ENCODE data around the gene RBMS2. TPM values are rescaled to one million over a fixed set of nuclear protein-coding genes. Genes with fewer than 3 reads are reported as not detected.
A peak's percentile ranks its signal among the peaks of the same experiment; 100 is the strongest.
"Not testable (repeated sequence)": the region's sequence is repeated elsewhere in the genome, so short reads cannot be mapped to it uniquely, and the experiment has no call there.

The RBMS2 gene
- polyA plus RNA-seq, 1 donor, result 15.3 TPM

DNA sequence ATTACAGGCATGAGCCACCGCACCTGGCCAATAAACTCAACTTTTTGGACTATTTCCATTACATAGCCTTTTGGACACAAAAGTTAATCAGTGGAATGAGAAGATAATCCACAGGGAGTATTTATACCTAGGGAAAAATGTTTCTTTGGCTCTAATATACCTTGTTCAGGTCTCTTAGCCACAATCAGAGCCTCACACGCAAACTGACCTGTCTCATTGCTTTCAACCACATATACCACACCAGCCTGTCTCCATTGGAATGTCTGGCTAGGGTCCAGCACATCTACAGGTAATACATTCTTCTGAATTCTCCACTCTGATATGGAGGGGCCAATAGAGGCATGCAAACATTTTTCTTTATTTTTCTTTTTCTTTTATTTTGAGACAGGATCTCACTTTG, 3.8 kb upstream of the RBMS2 start:
- DNase-seq (ENCODE audit: low read depth), result no peak

DNA sequence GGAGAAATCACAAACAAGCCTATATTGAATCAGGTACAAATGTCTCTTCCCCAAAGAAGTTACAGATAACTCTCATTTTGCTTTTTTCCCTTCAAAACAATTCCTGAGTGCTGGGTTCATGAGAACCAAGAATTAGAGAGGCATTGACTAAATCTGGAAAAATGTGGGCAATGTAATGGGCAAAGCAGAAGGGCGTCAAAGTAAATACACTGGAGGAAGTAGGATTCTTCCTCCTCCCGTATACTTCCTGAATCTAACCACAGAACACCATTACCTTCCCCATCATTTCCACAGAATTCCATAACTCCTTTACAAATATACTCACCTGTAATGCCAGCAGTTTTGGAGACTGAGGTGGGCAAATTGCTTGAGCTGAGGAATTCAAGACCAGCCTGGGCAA, 3.0 kb upstream of the RBMS2 start:
- DNase-seq (ENCODE audit: low read depth), result no peak

DNA sequence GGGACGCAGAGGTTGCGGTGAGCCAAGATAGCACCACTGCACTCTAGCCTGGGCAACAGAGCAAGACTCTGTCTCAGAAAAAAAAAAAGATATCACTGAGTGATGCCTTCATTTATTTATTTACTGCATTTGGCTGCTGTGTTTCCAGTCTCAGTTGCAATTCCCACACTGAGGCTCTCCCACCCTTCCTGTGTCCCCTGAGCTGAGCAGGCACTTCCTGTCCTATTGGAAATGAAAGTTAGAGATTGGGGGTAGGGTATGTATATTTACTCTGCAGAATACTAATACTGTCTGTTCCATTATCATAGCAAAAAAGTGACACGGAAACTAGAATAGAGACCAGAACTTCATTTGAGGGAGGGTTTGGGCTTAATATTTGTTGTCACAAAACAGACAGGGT, 1.6 kb upstream of the RBMS2 start:
- DNase-seq (ENCODE audit: low read depth), result no peak

DNA sequence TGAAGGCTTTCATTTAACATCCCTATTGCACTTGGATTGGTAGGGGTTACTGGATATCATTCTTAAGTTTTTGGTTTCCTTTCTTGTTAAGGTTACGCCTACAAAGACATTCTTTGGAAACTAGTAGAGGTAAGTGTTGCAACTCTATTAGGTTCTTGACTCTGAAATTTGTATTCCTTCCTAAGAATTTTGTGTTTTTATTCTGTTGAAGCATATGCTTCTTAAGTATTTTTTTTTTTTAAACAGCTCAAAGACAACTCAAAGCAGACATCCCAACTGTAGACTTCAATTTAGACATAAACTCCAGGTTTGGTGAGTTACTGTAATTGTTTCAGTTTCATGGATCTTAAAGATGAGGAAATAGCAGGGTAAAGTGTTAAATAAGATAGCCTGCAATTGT, 1.1 kb upstream of the RBMS2 start:
- no peak for DNase-seq (ENCODE audit: low read depth)

DNA sequence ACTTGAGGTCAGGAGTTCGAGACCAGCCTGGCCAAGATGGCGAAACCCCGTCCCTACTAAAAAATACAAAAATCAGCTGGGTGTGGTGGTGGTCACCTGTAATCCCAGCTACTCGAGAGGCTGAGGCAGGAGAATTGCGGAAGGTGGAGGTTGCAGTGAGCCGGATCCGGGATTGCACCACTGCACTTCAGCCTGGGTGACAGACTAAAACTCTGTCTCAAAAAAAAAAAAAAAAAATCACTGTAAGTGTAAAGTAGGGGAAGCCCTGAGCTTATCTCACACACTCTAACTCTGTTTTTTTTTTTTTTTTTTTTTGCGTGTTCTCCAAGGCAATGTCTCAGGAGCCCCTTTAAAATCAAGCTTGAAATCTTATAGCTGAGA, 421 bp upstream of the RBMS2 start:
- DNase-seq (ENCODE audit: low read depth), result no peak

DNA sequence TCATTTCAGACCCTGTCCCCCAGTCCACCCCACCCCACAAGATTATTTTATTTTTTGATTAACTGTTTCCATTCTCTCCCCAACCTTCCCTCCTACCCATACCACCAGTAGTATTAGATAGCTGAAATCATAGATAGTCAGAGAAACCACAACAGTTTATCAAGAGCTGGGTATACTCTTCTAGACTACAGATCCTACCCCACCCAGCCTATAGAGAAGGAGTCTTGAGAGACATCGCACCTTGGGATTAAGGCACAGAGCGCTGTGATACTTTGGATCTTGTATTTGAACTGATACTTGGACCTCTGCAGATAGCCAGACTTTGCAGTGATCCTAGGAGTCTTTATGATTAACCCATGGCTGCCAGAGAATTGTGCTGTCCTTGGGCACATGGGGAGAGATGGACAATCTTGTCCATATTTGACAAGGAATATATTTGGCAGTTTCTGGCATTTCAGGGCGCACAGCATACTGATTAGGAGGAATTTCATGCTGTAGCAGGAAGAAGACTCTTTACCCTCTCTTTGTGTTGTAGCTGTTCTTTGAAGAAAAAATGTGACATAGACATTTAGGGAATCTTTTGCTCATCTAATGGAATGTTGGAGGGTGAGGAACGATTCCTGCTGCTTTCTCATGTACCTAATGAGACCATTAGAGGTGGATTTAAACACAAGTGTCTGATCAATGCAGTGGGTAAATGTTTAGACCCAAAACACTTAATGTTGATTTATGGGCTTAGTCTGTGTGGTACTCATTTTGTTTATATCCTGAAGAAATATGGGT, 982 bp downstream of the RBMS2 start:
- DNase-seq (ENCODE audit: low read depth), result no peak

DNA sequence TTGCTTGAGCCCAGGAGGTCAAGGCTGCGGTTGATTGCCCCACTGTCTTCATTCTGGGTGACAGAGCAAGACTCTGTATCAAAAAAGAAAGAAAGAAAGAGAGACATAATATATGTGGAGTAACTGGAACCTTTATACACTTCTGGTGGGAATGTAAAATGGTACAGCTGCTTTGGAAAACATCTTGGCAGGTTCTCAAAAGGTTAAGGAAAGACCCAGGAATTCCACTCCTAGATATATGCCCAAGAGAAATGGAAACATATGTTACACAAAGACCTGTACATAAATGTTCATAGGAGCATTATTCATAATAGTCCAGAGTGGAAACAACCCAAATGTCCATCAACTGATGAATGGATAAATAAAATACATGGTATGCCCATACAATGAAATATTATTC, 7.2 kb downstream of the RBMS2 start:
- no peak for DNase-seq (ENCODE audit: low read depth)

DNA sequence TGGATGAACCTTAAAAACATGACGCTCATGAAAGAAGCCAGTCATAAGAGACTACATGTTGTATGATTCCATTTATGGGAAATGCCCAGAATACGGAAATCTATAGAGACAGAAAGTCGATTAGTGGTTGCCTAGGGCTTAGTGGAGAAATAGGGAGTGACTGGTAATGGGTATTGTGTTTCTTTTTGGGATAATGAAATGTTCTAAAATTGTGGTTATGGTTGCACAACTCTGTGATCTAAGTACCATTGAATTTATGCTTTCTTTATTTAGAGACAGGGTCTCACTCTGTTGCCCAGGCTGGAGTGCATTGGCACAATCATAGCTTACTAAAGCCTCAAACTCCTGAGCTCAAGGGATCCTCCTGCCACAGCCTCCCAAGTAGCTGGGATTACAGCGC, 8.0 kb downstream of the RBMS2 start:
- no peak for DNase-seq (ENCODE audit: low read depth)

DNA sequence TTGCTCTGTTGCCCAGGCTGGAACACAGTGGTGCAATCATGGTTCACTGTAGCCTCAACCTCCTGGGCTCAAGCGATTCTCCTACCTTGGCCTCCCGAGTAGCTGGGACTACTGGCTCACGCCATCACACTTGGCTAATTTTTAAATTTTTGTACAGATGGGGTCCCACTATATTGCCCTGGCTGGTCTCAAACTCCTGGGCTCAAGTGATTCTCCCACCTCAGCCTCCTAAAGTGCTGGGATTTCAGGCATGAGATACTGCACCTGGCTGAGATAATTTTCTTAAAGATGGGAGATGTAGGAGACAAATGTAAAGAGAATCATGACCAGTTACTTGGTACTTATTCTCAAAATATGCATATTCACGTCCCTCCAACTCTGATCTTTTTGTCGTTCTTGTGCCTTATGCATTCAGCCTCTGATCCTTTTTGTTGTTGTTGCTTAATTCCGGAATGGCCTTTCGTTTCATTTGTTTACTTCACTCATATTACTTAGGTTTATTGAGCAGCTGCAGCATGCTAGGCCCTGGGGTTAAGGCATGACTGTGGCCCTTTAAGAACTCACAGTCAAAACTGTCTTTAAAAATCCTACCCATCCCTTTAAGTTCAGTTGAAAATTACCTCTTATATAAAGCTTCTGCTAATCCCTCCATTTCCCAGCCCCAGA, 8.9 kb downstream of the RBMS2 start:
- no peak for DNase-seq (ENCODE audit: low read depth)

DNA sequence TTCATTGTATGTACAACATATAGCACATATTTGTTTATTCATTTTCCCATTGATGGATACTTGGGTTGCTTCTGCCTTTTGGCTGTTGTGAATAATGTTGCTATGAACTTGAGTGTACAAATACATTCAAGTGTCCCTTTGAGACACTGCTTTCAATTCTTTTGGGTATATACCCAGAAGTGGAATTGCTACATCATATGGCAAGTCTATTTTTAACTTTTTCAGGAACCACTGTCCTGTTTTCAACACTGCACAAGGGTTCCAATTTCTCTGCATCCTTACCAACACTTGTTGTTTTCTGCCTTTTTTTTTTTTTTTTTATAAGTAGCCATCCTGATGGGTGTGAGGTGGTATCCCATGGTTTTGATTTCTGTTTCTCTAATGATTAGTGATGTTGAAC, 15.9 kb downstream of the RBMS2 start:
- no peak for DNase-seq (ENCODE audit: low read depth)

DNA sequence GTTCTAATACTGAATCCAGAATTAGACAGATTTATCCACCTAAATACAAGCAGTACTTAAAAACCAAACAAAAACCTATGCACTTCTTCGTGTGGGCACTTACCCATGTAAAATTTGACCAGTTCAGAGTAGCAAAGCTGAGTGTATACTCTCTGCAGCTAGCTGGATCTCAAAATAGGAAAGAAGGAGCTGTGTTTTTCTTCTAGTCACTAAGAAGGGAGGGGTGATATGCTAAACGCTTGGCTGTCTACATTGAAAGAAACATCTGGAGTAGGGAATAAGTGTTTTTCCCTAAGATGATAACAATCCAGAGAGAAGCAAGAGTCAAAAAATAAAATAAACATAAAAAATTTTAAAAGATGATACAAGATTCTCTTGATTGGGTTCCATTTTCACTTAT, 20.0 kb downstream of the RBMS2 start:
- DNase-seq (ENCODE audit: low read depth), result no peak

DNA sequence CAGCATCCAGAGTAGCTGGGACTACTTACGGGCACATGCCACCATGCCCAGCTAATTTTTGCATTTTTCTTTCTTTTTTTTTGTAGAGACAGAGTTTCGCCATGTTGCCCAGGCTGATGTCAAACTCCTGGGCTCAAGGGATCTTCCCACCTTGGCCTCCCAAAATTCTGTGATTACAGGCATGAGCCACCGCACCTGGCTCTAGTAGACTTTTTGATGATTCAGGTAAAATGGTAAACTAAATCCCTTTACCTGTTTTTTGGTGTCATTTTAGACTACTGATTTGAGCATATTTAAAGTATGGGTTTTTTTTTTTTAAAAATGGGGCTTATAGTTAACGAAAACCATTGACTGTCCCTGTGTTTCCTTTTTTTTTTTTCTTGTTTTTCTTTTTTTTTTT, 20.5 kb downstream of the RBMS2 start:
- no peak for DNase-seq (ENCODE audit: low read depth)

DNA sequence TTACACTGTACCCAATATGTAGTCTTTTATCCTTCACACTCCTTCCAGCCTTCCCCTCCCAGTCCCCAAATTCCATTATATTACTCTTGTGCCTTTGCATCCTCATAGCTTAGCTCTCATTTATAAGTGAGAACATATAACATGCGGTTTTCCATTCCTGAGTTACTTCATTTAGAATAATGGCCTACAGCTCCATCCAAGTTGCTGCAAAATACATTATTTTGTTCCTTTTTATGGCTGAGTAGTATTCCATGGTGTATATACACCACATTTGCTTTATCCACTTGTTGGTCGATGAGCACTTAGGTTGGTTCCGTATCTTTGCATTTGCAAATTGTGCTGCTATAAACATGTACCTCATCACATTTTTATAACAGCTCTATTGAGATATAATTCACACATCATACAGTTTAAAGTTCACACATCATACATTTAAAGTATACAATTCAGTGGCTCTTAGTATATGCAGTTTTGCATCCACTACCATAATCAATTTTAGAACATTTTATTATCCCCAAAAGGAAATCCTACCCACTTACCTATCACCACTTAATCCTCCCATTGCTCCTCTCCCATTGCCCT, 23.5 kb downstream of the RBMS2 start:
- no peak for DNase-seq (ENCODE audit: low read depth)

DNA sequence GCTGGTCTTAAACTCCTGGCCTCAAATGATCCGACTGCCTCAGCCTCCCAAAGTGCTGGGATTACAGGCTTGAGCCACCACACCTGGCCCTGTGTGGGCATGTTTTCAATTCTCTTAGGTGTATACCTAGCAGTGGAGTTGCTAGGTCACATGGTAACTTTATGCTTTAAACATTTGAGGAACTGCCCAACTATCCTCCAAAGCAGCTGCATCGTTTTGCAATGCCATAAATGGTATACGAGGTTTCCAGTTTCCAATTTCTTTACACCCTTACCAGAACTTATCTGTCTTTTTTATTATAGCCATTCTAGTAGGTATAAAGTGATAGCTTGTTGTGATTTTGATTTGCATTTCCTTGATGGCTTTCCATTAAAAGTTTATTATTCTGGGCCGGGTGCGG, 25.1 kb downstream of the RBMS2 start:
- no peak for DNase-seq (ENCODE audit: low read depth)

DNA sequence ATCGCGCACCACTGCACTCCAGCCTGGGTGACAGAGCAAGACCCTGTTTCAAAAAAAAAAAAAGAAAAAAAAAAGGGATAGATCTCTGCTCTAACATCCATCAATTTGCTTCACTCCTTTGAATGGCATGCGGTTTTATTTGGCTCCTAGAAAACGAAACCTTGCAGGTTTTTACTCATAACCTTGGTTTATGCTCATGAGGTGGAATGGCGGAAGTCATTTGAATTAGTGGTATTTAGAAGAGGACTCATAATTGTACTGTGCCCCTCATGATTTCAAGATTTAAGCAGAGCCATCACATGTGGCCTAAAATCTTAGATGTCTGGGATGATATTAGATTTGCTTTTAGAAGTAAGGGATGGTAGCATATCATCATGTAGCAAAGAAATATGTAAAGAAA, 29.4 kb downstream of the RBMS2 start:
- DNase-seq (ENCODE audit: low read depth), result no peak

DNA sequence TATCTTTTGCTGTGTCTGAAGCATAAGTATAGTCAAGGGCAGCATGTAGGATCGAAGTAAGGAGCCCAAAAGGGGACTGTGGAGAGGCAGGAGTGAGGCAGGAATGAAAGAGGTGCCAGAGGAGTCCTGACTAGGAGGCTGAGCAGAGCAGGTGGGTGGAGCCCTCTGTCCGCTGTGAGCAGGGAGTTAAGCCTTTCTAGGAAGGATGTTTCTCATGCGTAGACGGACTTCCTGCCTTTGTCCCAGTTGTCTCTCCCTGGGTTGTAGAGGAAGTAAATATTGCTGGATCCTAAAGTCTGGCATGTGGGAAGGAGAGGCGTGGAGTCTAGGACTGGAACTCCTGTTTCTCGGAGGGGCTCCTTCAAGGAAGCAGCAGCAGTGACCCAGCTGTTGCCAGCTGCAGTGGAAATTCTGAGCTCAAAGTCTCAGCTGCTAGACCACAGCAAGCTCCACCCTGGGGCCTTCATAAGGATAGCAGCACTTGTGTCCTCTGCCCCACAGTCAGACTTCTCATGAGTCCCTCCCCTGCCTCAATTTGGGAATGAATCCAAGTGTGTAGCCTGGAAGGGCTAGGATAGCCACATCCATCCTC, 44.0 kb downstream of the RBMS2 start:
- peak; percentile 99 for DNase-seq (ENCODE audit: low read depth)

DNA sequence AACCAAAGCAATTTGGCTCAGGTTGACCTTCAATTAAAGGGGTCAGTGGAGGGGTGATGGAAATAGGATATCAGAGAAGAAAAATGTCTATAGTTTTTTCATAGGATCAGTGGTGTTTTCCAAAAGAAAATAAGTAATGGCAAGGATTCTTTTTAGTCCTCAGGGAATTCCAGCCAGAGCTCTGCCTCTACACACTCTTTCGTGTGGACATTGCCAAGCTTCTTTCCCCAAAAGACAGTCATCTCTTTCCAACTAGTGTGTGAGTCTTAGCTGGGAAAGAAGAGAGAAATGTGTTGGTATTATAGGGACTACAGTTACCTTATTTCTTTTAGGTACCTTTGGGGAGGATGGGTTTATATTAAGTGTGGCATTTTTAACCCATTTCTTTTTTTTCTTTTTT, 46.5 kb downstream of the RBMS2 start:
- no peak for DNase-seq (ENCODE audit: low read depth)

DNA sequence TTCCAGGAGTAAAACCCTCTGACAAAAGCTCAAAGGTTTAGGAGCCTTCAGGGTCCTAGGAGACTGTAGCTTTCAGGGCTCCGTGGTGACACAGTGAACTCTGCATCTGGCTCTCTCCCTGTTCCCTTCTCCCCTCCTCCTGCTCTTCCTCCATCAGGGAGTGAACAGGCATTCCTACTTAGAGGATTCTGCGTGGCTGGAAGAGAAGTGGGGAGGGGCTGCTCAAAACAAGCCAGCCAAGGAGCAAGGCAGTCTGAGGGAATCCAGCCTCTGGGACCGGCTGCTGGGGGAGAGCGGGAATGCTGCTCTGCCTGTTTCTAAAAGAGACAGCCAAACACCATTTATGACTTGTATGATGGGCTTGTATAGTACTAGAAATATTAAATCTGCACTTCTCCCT, 49.5 kb downstream of the RBMS2 start:
- DNase-seq (ENCODE audit: low read depth), result peak; percentile 77

DNA sequence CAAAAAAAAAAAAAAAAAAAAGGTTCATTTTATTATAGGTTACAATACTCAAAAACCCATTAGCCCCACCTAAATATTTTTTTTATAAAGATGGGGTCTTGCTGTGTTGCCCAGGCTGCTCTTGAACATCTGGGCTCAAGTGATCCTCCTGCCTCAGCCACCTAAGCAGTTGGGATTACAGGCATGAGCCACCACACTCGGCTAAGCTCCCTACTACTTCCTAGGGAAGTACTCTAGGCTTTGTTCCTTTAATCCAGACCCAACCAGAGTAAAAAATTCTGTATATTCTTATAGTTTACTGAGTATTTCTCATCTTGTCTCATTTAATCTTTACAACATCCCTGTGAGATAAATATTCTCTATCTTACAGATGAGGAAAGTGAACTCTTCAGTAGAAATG, 50.7 kb downstream of the RBMS2 start:
- DNase-seq (ENCODE audit: low read depth), result no peak

DNA sequence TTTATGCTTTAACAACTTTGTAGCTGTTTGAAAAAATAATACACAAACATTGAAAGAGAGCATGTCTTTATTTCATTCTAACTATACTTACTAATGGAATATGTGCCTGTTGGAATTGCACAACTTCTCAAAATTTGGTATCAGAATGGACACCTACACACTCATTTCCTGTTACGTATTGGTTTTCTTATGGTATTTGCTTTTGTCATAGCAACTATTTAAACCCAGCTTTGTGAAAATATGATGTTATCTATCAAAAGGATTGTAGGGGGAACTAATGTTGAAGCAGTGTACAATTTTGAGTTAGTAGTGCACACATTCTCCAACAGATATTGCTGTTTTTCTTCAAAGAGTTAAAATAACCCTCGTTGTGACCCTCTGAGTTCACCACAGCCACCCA, 52.6 kb downstream of the RBMS2 start:
- no peak for DNase-seq (ENCODE audit: low read depth)

DNA sequence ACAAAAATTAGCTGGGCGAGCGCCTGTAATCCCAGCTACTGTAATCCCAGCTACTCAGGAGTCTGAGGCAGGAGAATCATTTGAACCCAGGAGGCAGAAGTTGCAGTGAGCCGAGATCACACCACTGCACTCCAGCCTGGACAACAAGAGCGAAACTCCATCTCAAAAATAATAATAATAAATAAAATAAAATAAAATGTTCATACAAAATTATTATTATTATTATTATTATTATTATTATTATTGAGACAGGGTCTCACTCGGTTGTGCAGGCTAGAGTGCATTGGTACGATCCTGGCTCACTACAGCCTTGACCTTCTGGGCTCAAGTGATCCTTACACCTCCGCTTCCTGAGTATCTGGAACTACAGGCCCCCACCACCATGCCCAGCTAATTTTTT, 55.6 kb downstream of the RBMS2 start:
- DNase-seq (ENCODE audit: low read depth), result not testable (repeated sequence)

DNA sequence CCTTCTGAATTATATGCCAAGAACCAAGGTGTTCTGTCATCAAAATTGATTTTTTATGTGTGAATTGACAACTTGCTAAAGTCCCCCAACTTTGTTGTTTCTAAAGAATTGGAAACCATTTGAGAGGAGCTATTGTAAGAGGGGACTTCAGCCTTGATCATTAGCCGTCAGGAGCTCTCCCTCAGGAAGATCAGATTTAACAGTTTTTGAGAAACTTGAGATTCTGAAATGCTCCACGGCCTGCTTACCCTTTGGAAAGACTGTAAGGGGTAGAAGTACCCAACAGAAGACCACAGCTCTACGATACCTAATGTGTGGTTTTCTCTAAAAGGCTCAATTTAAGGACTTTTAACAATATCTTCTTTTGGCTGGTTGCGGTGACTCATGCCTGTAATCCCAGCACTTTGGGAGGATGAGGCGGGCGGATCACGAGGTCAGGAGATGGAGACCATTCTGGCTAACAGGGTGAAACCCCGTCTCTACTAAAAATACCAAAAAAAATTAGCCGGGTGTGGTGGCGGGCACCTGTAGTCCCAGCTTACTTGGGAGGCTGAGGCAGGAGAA, 57.4 kb downstream of the RBMS2 start:
- DNase-seq (ENCODE audit: low read depth), result no peak

Data from forelimb muscle (tissue), 1 donor.